Stimulated activated CD4-positive, alpha-beta T cell treated with anti-CD3 and anti-CD28 coated beads, TNF-alpha, amount 100 ng/mL, for 24 hours (primary cell): Measurements from ENCODE around the gene CRTC1.

Source experiments
- DNase-seq, 3 experiments: peaks; one replicate each; pipeline ENCODE4 v3.0.0-alpha.2; 2020; ENCODE audit warnings: low read depth in 3 of 3

CRTC1 gene

GRCh38 chr19:18768997-18769891, 85.8 kb downstream of the CRTC1 start:
- DNase-seq, result no peak

GRCh38 chr19:18769989-18770528, 86.6 kb downstream of the CRTC1 start:
- DNase-seq, result no peak

GRCh38 chr19:18770663-18771327, 87.3 kb downstream of the CRTC1 start:
- no peak for DNase-seq

GRCh38 chr19:18771328-18772242, 88.1 kb downstream of the CRTC1 start:
- no peak for DNase-seq

GRCh38 chr19:18772620-18773587, 89.4 kb downstream of the CRTC1 start:
- no peak for DNase-seq

GRCh38 chr19:18773682-18774081, 90.2 kb downstream of the CRTC1 start:
- no peak for DNase-seq

- DNase-seq, result no peak
These were observed 90.6 kb downstream of the CRTC1 start for GRCh38 chr19:18774107-18774506.

GRCh38 chr19:18774782-18775444, 91.4 kb downstream of the CRTC1 start:
- no peak for DNase-seq

- DNase-seq, result no peak
These were observed 92.3 kb downstream of the CRTC1 start for GRCh38 chr19:18775586-18776287.

GRCh38 chr19:18776288-18776594, 92.8 kb downstream of the CRTC1 start:
- DNase-seq, result no peak

GRCh38 chr19:18776736-18777135, 93.3 kb downstream of the CRTC1 start:
- DNase-seq, result no peak

- no peak for DNase-seq
These were observed 94.0 kb downstream of the CRTC1 start for GRCh38 chr19:18777301-18778075.

- no peak for DNase-seq
These were observed 94.6 kb downstream of the CRTC1 start for GRCh38 chr19:18778076-18778389.

- no peak for DNase-seq
These were observed 95.5 kb downstream of the CRTC1 start for GRCh38 chr19:18778826-18779495.

- no peak for DNase-seq
These were observed 96.6 kb downstream of the CRTC1 start for GRCh38 chr19:18780081-18780480.

- no peak for DNase-seq
These were observed 97.2 kb downstream of the CRTC1 start for GRCh38 chr19:18780631-18781030.

GRCh38 chr19:18781047-18781600, 97.6 kb downstream of the CRTC1 start:
- no peak for DNase-seq

GRCh38 chr19:18781885-18782527, 98.5 kb downstream of the CRTC1 start:
- DNase-seq, result no peak
